Osteoblast (primary cell): ENCODE measurements around the gene ADAMTS17. TPM values are rescaled to one million over a fixed set of nuclear protein-coding genes. Genes with fewer than 3 reads are reported as not detected.

Experiments used
- DNase-seq: peaks from one replicate; pipeline ENCODE4 v3.0.0; 2011; ENCODE audit warnings: low spot score, mixed read lengths; ENCODE audit not compliant: insufficient read length; ENCODE audit errors: missing footprints
- H2AFZ ChIP-seq: 2 replicates; pipeline ENCODE4 v1.6.0; 2011; ENCODE audit warnings: mild to moderate bottlenecking, low read length
- H3K27ac ChIP-seq: 2 replicates; pipeline ENCODE4 v1.5.1; 2011; ENCODE audit warnings: mild to moderate bottlenecking, low read depth, low read length, moderate library complexity
- H3K27me3 ChIP-seq: 2 replicates; pipeline ENCODE4 v1.6.0; 2012; ENCODE audit warnings: mild to moderate bottlenecking, control low read depth, inconsistent platforms, low read length, moderate library complexity; ENCODE audit not compliant: insufficient read depth
- H3K36me3 ChIP-seq: 2 replicates; pipeline ENCODE4 v1.5.1; 2011; ENCODE audit warnings: mild to moderate bottlenecking, low read length, control low read depth, moderate library complexity; ENCODE audit not compliant: insufficient read depth
- H3K4me1 ChIP-seq: 2 replicates; pipeline ENCODE4 v1.5.1; 2011; ENCODE audit warnings: mild to moderate bottlenecking, low read length, control low read depth, moderate library complexity; ENCODE audit not compliant: insufficient read depth
- H3K4me2 ChIP-seq: 2 replicates; pipeline ENCODE4 v1.6.0; 2011; ENCODE audit warnings: mild to moderate bottlenecking, low read length; ENCODE audit not compliant: insufficient read depth
- H3K4me3 ChIP-seq: fragments of 200-600 bp; sonication (generic); 3 replicates; pipeline ENCODE4 v1.5.1; 2012; ENCODE audit warnings: mild to moderate bottlenecking, low read length, inconsistent platforms; ENCODE audit not compliant: insufficient read depth
- H3K79me2 ChIP-seq: 2 replicates; pipeline ENCODE4 v1.6.0; 2012; ENCODE audit warnings: mild to moderate bottlenecking, low read length, control low read depth, inconsistent platforms; ENCODE audit not compliant: insufficient read depth
- H3K9me3 ChIP-seq: 2 replicates; pipeline ENCODE4 v1.5.1; 2011; ENCODE audit warnings: low read depth, low read length, control low read depth
- H4K20me1 ChIP-seq: 2 replicates; pipeline ENCODE4 v1.6.0; 2012; ENCODE audit warnings: mild to moderate bottlenecking, low read length, control low read depth; ENCODE audit not compliant: insufficient read depth
- total RNA-seq: library from RNA; depleted of rRNA; stranded (reverse); fragments of >200 nt; gene quantifications from 2 replicates; pipeline ENCODE4 v1.2.3, GENCODE V29; 2012
- TF ChIP-seq, protein P1 (sequence below): IDR thresholded peaks from 2 replicates; pipeline ENCODE4 v1.5.1; 2011; ENCODE audit warnings: mild to moderate bottlenecking, low read depth, low read length, moderate library complexity; ENCODE audit errors: extremely low read depth

ADAMTS17 gene
- total RNA-seq, 1 donor = under 0.01 TPM

- Histone ChIP-seq H4K20me1 (no peaks in the 10 kb centered on the region), H3K27ac (peak overlapping the region; percentile 62), H3K27me3 (no peaks in the 10 kb centered on the region), H2AFZ (peak overlapping the region; percentile 81), H3K9me3 (no peaks in the 10 kb centered on the region), H3K4me1 (peaks cover 44% of the 10 kb centered on the region), H3K79me2 (no peaks in the 10 kb centered on the region), H3K36me3 (no peaks in the 10 kb centered on the region), H3K4me2 (peak overlapping the region; percentile 44), H3K4me3 (no peak overlapping the region)
- TF ChIP-seq, protein P1, sequence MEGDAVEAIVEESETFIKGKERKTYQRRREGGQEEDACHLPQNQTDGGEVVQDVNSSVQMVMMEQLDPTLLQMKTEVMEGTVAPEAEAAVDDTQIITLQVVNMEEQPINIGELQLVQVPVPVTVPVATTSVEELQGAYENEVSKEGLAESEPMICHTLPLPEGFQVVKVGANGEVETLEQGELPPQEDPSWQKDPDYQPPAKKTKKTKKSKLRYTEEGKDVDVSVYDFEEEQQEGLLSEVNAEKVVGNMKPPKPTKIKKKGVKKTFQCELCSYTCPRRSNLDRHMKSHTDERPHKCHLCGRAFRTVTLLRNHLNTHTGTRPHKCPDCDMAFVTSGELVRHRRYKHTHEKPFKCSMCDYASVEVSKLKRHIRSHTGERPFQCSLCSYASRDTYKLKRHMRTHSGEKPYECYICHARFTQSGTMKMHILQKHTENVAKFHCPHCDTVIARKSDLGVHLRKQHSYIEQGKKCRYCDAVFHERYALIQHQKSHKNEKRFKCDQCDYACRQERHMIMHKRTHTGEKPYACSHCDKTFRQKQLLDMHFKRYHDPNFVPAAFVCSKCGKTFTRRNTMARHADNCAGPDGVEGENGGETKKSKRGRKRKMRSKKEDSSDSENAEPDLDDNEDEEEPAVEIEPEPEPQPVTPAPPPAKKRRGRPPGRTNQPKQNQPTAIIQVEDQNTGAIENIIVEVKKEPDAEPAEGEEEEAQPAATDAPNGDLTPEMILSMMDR = no peak
- peak; percentile 93 for DNase-seq
These were observed 230.4 kb downstream of the ADAMTS17 start for GRCh38 chr15:100111125-100112060.

DNA sequence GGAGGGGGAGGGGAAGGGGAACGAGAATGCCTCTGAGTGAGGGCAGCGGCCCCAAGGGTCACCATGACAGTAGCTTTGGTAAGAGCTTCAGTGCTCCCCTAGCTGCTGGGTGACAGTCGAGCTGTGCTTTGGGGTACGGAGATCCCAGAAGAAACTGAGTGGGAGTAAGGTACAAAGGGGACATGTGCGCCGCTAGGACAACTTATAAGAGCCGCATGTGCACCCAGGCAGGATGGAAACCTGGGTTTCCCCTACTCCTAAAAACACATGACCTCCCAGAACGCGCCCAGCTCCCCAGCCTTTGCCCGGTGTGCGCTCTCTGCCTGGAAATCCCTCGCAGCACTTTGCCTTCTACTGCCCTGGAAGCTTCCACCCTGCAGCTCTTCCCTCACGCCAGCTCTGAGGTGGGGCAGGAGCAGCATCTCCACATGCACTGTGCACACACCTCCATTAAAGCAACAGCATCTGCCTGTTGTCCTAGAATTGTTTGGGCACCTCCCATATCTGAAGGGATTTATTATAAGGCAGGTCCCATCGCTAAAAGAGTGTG, 232.2 kb downstream of the ADAMTS17 start:
- H3K4me2 ChIP-seq = no peak overlapping the region
- no peak for DNase-seq
- H3K4me3 ChIP-seq = no peak overlapping the region
- no peak overlapping the region for H3K27ac ChIP-seq
- H3K9me3 ChIP-seq = no peaks in the 10 kb centered on the region
- no peaks in the 10 kb centered on the region for H3K36me3 ChIP-seq
- H3K27me3 ChIP-seq = no peaks in the 10 kb centered on the region
- no peaks in the 10 kb centered on the region for H3K79me2 ChIP-seq
- TF ChIP-seq, protein P1 = no peak
- H4K20me1 ChIP-seq = no peaks in the 10 kb centered on the region
- H2AFZ ChIP-seq = no peak overlapping the region
- peaks cover 32% of the 10 kb centered on the region for H3K4me1 ChIP-seq

DNA sequence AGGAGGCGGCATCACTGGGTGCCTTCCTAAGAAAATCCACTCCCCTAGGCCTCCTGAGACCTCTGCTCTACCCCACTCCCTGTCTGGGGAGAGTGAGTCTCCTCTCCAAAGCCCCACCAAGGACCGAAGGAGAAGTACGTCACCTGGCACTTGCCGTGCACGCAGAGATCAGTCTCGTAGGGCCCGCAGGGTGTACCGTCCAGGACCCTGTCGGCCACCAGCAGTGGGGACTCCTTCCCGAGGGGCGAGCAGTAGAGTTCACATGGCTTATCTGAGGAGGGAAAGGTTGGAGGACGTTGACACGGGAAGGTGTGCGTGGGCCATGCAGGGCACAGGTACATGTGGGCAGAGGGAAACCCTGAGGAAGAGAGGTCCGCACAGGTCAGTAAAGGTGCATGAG, 232.9 kb downstream of the ADAMTS17 start:
- Histone ChIP-seq H3K27me3 (no peaks in the 10 kb centered on the region), H3K79me2 (no peaks in the 10 kb centered on the region), H3K4me3 (no peak overlapping the region), H3K4me1 (peaks cover 26% of the 10 kb centered on the region), H3K36me3 (no peaks in the 10 kb centered on the region), H3K9me3 (no peaks in the 10 kb centered on the region), H3K4me2 (no peak overlapping the region), H2AFZ (no peak overlapping the region), H3K27ac (no peak overlapping the region), H4K20me1 (no peaks in the 10 kb centered on the region)
- DNase-seq = no peak
- TF ChIP-seq, protein P1 = no peak

- H3K4me3 ChIP-seq = no peak overlapping the region
- H4K20me1 ChIP-seq = no peaks in the 10 kb centered on the region
- H3K9me3 ChIP-seq = no peaks in the 10 kb centered on the region
- H3K79me2 ChIP-seq = no peaks in the 10 kb centered on the region
- no peak overlapping the region for H3K27ac ChIP-seq
- H3K36me3 ChIP-seq = no peaks in the 10 kb centered on the region
- H2AFZ ChIP-seq = no peak overlapping the region
- TF ChIP-seq, protein P1 = no peak
- H3K4me1 ChIP-seq = peaks cover 21% of the 10 kb centered on the region
- H3K27me3 ChIP-seq = no peaks in the 10 kb centered on the region
- no peak for DNase-seq
- H3K4me2 ChIP-seq = no peak overlapping the region
These were observed 233.4 kb downstream of the ADAMTS17 start for GRCh38 chr15:100108346-100108745.
